ENCODE results near the gene COLEC11.

GRCh38 chr2:3617198-3617890 is 22.4 kb downstream of the COLEC11 start:
- TF ChIP-seq ZNF121 (CRISPR knock-in tag; conservative IDR thresholded peaks at IDR 0.05) (no peak), MXI1 (IDR thresholded peaks at IDR 0.05; ENCODE audit: low read depth, low read length) (no peak), TSHZ1 (CRISPR knock-in tag; IDR thresholded peaks at IDR 0.05) (no peak), ARID2 (IDR thresholded peaks at IDR 0.05) (no peak), FOXK2 (conservative IDR thresholded peaks at IDR 0.05 in 1 of 2, IDR thresholded peaks at IDR 0.05 in 1 of 2; ENCODE audit: low read depth in 2 of 2) (no peak), NFE2L1 (tag; IDR thresholded peaks at IDR 0.05; ENCODE audit: borderline replicate concordance, low read depth) (no peak), NR2C1 (IDR thresholded peaks at IDR 0.05) (no peak), NR2C1 (tag; IDR thresholded peaks at IDR 0.05) (no peak), NFATC3 (IDR thresholded peaks at IDR 0.05) (no peak), CTCF (IDR thresholded peaks at IDR 0.05 in 2 of 3, conservative IDR thresholded peaks at IDR 0.05 in 1 of 3; ENCODE audit: insufficient read depth in 2 of 3, low read depth in 1 of 3, low read length in 3 of 3) (no peak), KDM1A (IDR thresholded peaks at IDR 0.05) (no peak), TARDBP (IDR thresholded peaks at IDR 0.05) (no peak), ZNF184 (CRISPR knock-in tag; IDR thresholded peaks at IDR 0.05) (no peak), NCOA2 (IDR thresholded peaks at IDR 0.05; ENCODE audit: partially characterized antibody in 2 of 2) (no peak), POLR2AphosphoS2 (IDR thresholded peaks at IDR 0.05; ENCODE audit: low read length) (no peak)
